ENCODE results near the gene ITPK1. TPM values are rescaled to one million over a fixed set of nuclear protein-coding genes. Genes with fewer than 3 reads are reported as not detected.
"Not testable (repeated sequence)": the region's sequence is repeated elsewhere in the genome, so short reads cannot be mapped to it uniquely, and the experiment has no call there.

Gene ITPK1
- total and polyA plus RNA-seq, 12 donors, result 47.1 to 152 (median 92.7) TPM

DNA sequence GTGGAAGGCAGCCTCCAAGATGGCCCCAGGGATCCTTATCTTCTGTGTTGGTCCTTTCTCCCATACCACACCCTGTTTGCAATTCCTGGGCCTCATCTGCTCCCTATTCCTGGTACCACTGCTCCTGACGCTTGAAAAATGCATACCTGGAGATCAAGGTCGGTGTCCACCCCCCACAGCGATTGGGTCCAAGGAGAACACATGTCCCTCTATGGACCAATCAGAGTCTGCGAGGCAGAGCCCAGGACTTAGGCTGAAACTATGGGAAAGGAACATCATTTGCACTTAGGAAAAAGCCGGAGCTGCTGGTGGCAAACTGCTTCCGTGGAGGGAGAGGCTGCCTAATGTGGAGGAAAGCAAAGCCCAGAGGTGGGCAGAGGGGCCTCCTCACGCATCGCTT lies 33.3 kb upstream of the ITPK1 start:
- intact Hi-C loops (cut with DNase I), result loop anchor here in 2 of 10 donors (10.0 kb wide), 2 partner anchors 264 to 314 kb away; no protein-coding TSS in a partner anchor
- TF ChIP-seq, protein P1, sequence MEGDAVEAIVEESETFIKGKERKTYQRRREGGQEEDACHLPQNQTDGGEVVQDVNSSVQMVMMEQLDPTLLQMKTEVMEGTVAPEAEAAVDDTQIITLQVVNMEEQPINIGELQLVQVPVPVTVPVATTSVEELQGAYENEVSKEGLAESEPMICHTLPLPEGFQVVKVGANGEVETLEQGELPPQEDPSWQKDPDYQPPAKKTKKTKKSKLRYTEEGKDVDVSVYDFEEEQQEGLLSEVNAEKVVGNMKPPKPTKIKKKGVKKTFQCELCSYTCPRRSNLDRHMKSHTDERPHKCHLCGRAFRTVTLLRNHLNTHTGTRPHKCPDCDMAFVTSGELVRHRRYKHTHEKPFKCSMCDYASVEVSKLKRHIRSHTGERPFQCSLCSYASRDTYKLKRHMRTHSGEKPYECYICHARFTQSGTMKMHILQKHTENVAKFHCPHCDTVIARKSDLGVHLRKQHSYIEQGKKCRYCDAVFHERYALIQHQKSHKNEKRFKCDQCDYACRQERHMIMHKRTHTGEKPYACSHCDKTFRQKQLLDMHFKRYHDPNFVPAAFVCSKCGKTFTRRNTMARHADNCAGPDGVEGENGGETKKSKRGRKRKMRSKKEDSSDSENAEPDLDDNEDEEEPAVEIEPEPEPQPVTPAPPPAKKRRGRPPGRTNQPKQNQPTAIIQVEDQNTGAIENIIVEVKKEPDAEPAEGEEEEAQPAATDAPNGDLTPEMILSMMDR (IDR thresholded peaks at IDR 0.05), result no peak
- H3K9me3 ChIP-seq, result no peaks in the 10 kb centered on the region
- H3K36me3 ChIP-seq, result no peaks in the 10 kb centered on the region
- DNase-seq, result no peak
- no peak overlapping the region for H3K27ac ChIP-seq
- H3K4me1 ChIP-seq, result peaks cover 0 to 13% (median 0%) of the 10 kb centered on the region in 9 donors
- H3K4me3 ChIP-seq, result no peak overlapping the region
- no peak for ATAC-seq
- WGBS, 2 donors, result 91 to 94% methylated on average over 8 of the region's 8 CpGs
- H3K27me3 ChIP-seq, result no peaks in the 10 kb centered on the region

DNA sequence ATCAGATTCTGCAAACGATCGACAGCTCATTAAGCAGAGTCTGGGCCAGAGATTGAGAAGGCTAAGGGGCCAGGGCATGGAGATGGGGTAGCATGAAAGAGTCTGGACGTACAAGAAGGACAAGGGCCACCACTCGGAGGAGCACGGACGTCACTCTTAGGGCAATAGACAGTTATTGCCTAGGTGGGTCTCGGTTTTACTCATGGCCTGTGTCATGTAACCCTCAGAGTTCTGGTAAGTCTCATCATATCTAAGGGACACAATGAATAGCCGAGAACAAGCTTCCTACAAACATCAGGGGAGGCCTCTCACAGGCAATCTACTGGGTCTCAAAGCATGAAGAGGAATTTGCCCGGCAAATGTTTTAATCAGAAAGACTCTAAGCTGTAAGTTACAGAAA lies 30.4 kb upstream of the ITPK1 start:
- H3K9me3 ChIP-seq, result no peaks in the 10 kb centered on the region
- TF ChIP-seq, protein P1 (IDR thresholded peaks at IDR 0.05), result no peak
- H3K4me1 ChIP-seq, result peaks cover 0 to 12% (median 0%) of the 10 kb centered on the region in 9 donors
- 80 to 84% methylated on average over 9 of the region's 9 CpGs for WGBS, 2 donors
- no peaks in the 10 kb centered on the region for H3K36me3 ChIP-seq
- ATAC-seq (no peak), DNase-seq (no peak)
- H3K27me3 ChIP-seq, result no peaks in the 10 kb centered on the region
- intact Hi-C loops (cut with DNase I), result loop anchor here in 2 of 10 donors (10.0 kb wide), 2 partner anchors 261 to 311 kb away; no protein-coding TSS in a partner anchor
- H3K27ac ChIP-seq, result no peak overlapping the region
- no peak overlapping the region for H3K4me3 ChIP-seq

DNA sequence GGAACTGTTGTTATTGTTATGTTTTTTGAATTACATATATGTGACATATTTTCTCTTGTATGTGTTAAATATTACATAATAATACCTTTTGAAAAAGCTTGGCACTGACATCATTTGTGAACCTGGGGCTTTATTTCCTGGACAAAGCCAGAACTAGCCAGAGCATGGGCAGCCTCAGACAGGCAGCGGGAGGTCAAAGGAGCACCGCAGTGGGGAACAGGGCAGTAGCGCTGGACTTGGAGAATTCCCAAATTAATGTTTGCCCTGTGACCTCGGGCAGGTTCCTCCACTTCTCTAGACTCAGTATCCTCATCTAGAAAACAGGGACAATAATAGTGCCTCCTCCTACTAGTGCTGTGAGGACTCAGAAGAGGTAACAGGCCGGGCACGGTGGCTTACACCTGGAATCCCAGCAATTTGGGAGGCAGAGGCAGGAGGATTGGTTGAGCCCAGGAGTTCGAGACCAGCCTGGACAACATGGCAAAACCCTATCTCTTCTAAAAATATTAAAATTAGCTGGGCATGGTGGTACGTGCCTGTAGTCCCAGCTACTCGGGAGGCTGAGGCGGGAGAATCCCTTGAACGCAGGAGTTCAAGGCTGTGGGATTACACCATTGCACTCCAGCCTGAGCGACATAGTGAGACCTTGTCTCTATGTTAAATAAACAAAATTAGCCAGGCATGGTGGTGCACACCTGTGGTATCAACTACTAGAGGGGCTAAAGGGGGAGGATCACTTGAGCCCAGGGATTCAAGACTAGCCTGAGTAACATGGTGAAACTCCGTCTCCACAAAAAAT lies 27.3 kb upstream of the ITPK1 start:
- Histone ChIP-seq H3K4me1 (peaks cover 0 to 3% (median 0%) of the 10 kb centered on the region in 9 donors), H3K27ac (no peak overlapping the region), H3K9me3 (no peaks in the 10 kb centered on the region), H3K4me3 (no peak overlapping the region), H3K27me3 (no peaks in the 10 kb centered on the region), H3K36me3 (no peaks in the 10 kb centered on the region)
- DNase-seq (no peak), ATAC-seq (no peak)
- TF ChIP-seq, protein P1 (IDR thresholded peaks at IDR 0.05), result no peak
- WGBS, 2 donors, result 74 to 77% methylated on average over 13 of the region's 13 CpGs
- intact Hi-C loops (cut with DNase I), result loop anchor here in 2 of 10 donors (10.0 kb wide), 2 partner anchors 258 to 308 kb away; no protein-coding TSS in a partner anchor

DNA sequence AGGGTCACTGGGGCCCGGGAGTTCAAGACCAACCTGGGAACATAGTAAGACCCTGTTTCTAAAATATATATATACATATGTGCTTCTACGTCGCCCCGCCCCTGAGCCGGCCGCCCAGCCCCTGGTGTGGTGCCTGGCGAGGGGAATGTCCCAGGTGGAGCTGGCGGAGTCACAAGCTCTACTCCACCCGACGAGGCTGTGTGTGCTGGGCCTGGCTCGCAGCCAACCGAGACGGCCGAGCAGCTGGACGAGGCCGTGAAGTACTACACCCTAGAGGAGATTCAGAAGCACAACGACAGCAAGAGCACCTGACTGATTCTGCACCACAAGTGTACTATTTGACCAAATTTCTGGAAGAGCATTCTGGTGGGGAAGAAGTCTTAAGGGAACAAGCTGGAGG lies 22.1 kb upstream of the ITPK1 start:
- Histone ChIP-seq H3K36me3 (no peaks in the 10 kb centered on the region), H3K4me1 (peaks cover 0 to 9% (median 0%) of the 10 kb centered on the region in 9 donors), H3K4me3 (no peak overlapping the region), H3K27me3 (no peaks in the 10 kb centered on the region), H3K9me3 (no peaks in the 10 kb centered on the region), H3K27ac (no peak overlapping the region)
- intact Hi-C loops (cut with DNase I), result loop anchor here in 9 of 10 donors (2.0 to 5.0 kb wide), 6 partner anchors 23 to 261 kb away; partner anchors contain the start of gene ITPK1 (in 1 of the 9)
- ATAC-seq (peak; percentile 61 to 79 (median 74)), DNase-seq (peak in 1 of 2 donors; percentile 63)
- TF ChIP-seq, protein P1 (IDR thresholded peaks at IDR 0.05), result peak in 4 of 9 donors; percentile 12 to 30 (median 21)
- WGBS, 2 donors, result 30 to 42% methylated on average over 17 of the region's 17 CpGs

DNA sequence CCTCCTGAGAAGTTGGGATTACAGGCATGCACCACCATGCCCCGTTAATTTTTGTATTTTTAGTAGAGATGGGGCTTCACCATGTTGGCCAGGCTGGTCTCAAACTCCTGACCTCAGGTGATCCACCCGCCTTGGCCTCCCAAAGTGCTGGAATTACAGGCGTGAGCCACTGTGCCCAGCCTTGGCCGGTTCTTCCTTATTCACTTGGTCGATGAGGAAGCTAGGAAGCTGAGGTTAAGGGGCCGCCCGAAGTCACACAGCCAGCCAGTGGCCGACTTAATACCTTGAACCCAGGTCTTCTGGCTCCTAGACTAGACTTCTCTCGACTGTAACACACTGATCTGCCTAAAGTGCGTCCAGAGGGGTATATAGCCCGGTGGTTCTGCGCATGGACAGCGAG lies 20.8 kb upstream of the ITPK1 start:
- DNase-seq, H3K36me3 ChIP-seq, H3K9me3 ChIP-seq, ATAC-seq, H3K27me3 ChIP-seq, H3K27ac ChIP-seq, H3K4me3 ChIP-seq: not testable (repeated sequence)
- intact Hi-C loops (cut with DNase I), result loop anchor here in 6 of 10 donors (2.0 to 5.0 kb wide), 5 partner anchors 164 to 259 kb away; no protein-coding TSS in a partner anchor
- 79 to 83% methylated on average over 13 of the region's 13 CpGs for whole genome bisulfite sequencing, 2 donors
- peaks cover 0 to 18% (median 0%) of the 10 kb centered on the region in 9 donors for H3K4me1 ChIP-seq

Measured in heart right ventricle (tissue), 16 donors.